Medulla oblongata (tissue), 1 donor: ENCODE measurements around the gene PPP1R1A.

Experiments
- DNase-seq: peaks from one replicate; pipeline ENCODE4 v3.0.0-alpha.2; 2015; ENCODE audit errors: extremely low spot score

The PPP1R1A gene

GRCh38 chr12:54571193-54572188, 17.0 kb downstream of the PPP1R1A start:
- DNase-seq = no peak

GRCh38 chr12:54569995-54570528, 18.4 kb downstream of the PPP1R1A start:
- no peak for DNase-seq

GRCh38 chr12:54569072-54569471, 19.4 kb downstream of the PPP1R1A start:
- DNase-seq = no peak

GRCh38 chr12:54566792-54567191, 21.7 kb downstream of the PPP1R1A start:
- no peak for DNase-seq

- DNase-seq = no peak
Measured at GRCh38 chr12:54565986-54566544, 22.4 kb downstream of the PPP1R1A start.

GRCh38 chr12:54565310-54565985, 23.0 kb downstream of the PPP1R1A start:
- DNase-seq = no peak

- DNase-seq = no peak
Measured at GRCh38 chr12:54564768-54565167, 23.7 kb downstream of the PPP1R1A start.

- DNase-seq = no peak
Measured at GRCh38 chr12:54563787-54564186, 24.7 kb downstream of the PPP1R1A start.

- no peak for DNase-seq
Measured at GRCh38 chr12:54562750-54563356, 25.6 kb downstream of the PPP1R1A start.

- peak; percentile 63 for DNase-seq
Measured at GRCh38 chr12:54561164-54561563, 27.3 kb downstream of the PPP1R1A start.

- DNase-seq = peak; percentile 98
Measured at GRCh38 chr12:54560374-54560858, 28.0 kb downstream of the PPP1R1A start.

GRCh38 chr12:54558759-54559158, 29.7 kb downstream of the PPP1R1A start:
- no peak for DNase-seq

GRCh38 chr12:54558311-54558710, 30.1 kb downstream of the PPP1R1A start:
- no peak for DNase-seq

GRCh38 chr12:54555670-54556257, 32.7 kb downstream of the PPP1R1A start:
- DNase-seq = no peak

GRCh38 chr12:54549774-54550451, 38.5 kb downstream of the PPP1R1A start:
- DNase-seq = no peak

GRCh38 chr12:54546511-54546910, 41.9 kb downstream of the PPP1R1A start:
- no peak for DNase-seq

- DNase-seq = no peak
Measured at GRCh38 chr12:54544743-54545142, 43.7 kb downstream of the PPP1R1A start.

- no peak for DNase-seq
Measured at GRCh38 chr12:54543526-54543925, 44.9 kb downstream of the PPP1R1A start.

GRCh38 chr12:54541751-54542290, 46.6 kb downstream of the PPP1R1A start:
- no peak for DNase-seq

- DNase-seq = no peak
Measured at GRCh38 chr12:54538136-54538700, 50.2 kb downstream of the PPP1R1A start.
